Measurements from ENCODE around the gene SPTBN5.
A peak's percentile ranks its signal among the peaks of the same experiment; 100 is the strongest.

The SPTBN5 gene

DNA sequence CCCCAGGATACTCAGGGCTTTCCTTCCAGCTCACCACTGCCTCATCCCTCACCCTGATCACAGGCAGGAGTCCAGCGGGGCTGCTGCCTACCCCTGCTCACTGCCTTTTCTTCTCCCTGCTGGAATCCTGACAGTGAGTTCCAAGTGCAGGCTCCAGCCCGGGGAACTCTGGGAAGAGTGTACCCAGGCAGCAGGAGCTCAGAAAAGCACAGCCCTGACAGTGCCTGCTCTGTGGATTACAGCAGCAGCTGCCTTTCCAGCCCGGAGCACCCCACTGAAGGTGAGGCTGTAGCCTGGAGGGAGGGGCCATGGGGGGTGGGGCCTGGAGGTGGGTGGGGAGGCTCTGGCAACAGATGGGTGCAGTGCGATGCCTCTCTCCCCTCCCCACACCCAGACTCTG, 72.0 kb downstream of the SPTBN5 start:
- DNase-seq, result no peak

DNA sequence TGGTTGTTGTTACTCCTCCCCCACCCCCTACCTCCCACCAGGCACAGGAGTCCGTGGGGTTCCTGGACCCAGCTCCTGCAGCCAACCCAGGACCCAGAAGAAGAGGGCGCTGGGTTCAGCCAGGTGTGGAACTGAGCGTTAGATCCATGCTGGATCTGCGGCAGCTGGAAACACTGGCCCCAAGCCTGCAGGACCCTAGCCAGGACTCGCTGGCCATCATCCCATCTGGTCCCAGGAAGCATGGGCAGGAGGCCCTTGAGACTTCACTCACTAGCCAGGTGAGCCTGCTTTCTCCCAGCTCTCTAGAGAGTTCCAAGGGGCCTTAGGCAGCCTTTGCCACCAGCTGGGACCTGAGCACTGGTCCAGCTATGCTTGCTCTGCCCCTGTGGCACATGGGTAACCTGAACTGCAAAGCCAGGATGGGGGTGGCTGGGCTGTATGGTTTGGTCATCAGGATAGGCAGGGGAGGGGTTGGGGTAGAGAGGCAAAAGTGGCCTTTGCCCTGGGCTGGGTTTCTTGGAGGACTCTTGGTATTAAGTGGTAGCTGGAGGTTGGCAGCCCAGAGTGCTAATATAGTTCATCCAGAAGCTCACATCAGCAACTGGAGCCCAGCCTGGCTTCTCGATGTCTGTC, 72.9 kb downstream of the SPTBN5 start:
- DNase-seq, result no peak

DNA sequence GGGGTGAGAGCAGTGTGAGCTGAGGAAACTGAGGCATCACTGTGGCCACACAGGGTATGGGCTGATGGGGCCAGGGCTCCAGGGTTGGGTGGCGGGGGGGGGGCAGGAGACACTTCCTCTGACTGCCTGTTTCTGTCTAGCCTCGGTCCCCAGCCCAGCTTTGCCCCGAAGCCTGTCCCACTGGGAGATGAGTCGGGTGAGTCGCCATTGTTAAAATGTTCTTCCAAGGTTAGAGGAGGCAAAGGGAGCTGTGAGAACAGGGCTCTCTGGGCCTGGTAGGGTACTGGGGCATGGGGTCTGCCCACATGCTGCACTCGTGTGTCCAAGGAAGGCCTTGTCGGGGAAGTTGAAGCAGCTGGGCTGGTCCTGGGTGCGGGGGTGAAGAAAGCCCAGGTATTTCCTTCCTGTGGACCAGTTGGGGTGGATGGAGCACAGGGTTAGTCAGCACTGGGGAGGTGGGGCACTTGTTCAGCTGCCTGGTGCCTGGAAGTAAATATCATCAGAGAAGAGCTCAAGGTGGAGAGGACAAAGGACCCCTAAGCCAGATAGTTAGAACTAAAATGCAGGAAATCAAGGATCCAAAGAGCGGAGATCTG, 74.3 kb downstream of the SPTBN5 start:
- DNase-seq, result no peak

DNA sequence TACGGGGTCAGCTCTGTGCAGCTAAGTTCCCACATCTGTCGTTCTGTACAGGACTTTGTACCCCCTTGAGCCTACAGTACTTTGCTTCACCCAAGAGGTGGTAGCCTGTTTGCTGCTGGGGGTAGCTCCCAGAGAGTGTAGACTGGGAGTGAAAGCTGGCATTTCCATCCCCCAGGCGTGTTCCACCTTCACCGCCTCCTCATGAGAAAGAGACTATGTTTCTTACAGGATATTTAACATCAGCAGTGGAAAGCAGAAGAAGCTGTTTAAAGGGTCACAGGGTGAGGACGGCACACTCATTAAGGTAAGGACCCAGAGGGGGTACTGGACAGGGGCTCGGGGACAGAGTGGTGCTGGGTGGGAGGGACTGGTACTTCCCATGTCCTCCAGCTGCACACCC, 76.1 kb downstream of the SPTBN5 start:
- no peak for DNase-seq

DNA sequence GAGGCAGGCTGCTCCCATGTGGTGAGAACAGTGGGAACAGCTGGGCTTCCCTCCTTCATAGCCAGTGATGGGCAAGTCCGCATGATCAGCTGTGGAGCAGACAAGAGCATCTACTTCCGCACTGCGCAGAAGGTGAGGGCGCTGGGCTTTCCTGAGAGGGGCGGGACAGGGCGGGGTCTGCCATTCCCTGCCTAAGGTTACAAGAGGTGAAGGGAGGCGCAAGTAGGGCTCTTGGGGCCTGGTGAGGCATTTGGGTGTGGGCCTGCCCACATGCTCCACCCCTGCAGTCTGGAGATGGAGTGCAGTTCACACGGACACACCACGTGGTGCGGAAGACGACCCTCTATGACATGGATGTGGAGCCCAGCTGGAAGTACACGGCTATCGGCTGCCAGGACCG, 76.5 kb downstream of the SPTBN5 start:
- DNase-seq, result no peak

DNA sequence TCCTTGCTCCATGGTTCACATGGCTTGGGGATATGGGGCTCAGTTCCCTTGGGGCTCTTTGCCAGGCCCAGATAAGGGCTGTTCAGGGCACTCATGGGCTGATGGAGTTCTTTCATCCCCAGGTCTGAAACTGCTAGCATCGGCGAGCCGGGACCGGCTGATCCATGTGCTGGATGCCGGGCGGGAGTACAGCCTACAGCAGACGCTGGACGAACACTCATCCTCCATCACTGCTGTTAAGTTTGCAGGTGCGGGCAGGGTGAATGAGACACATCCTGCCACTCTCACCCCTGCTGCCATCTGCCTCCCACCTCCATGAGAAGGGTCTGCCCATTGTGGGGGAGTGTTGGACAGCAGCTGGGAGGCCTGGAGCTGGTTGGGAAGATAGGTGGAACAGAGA, 77.1 kb downstream of the SPTBN5 start:
- DNase-seq, result no peak

DNA sequence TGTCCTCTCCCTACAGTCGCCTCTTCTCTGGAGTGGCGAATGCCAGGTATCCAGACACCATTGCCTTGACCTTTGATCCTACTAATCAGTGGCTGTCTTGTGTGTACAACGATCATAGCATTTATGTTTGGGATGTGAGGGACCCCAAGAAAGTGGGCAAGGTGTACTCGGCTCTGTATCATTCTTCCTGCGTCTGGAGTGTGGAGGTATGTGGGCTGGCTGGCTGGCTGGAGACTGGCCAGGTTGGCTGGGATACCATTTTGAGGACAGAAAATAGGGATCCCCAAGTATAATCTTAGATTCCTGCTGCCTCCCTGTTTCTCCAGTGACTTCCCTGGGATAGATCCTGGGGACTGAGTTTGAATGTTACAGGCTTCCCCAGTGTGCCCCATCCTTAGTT, 79.3 kb downstream of the SPTBN5 start:
- DNase-seq, result no peak

DNA sequence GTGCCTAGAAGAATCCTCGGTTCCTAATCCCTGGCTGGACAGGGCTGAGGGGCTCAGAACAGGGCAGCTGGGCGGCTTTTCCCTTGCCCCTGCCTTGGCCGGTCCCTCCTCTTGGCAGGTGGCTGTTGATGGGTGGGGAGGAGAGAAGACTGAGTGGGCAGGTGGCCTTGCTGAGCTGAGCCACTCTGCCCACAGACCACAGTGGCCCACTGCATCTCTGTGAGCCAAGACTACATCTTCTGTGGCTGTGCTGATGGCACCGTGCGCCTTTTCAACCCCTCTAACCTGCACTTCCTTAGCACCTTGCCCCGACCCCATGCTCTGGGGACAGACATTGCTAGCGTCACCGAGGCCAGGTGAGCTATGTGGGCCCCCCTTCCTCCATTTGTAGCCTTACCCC, 80.4 kb downstream of the SPTBN5 start:
- no peak for DNase-seq

DNA sequence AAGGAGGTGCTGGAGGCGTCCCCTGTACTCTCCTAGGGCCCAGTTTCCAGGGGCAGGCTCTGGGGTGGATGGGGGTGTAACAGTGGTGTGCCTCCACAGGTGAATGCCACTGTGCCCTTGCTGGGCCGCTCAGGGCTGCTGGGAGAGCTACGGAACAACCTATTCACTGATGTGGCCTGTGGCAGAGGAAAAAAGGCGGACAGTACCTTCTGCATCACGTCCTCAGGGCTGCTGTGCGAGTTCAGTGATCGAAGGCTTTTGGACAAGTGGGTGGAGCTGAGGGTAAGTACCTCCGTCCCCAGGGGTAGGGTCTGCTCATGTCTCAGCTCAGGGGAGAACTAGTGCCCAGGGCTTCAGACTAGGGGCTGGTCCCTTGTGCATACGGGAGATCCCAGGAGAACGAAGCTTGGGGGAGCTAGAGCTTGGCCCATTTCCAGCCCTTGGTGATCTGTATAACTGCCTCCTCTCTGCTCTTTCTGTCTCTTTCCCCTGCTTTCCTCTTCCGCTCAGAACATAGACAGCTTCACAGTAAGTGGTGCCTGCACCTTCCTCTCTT, 81.0 kb downstream of the SPTBN5 start:
- no peak for DNase-seq

DNA sequence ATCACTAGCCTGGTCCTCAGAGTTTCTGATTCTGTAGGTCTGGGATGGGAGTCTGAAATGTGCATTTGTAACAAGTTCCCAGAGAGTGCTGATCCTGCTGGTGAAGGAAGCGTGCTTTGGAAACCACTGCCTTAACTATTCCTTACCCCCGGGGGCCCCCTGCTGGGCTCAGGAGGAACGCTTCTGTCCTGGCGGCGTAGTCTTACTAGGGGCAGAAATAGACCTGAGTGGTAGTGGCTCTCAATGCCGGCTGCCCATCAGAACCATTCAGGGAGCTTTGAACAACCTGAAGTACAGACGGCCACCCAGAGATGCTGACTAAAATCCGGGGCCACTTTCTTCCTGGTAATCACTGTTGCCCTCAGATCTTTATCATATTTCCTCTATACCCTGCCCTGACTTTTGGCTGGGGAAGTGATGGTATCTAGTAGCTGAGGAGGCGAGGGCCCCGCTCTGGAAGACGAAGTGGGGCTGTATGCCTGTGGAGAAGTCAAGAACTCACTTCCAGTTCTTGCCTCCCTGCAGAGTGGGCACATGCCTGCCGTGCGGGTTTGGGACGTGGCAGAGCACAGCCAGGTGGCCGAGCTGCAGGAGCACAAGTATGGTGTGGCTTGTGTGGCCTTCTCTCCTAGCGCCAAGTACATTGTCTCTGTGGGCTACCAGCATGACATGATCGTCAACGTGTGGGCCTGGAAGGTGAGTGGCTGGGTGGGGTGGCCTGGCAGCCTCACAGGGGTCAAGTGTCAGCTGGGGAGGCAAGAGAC, 82.2 kb downstream of the SPTBN5 start:
- DNase-seq, result peak; percentile 42

DNA sequence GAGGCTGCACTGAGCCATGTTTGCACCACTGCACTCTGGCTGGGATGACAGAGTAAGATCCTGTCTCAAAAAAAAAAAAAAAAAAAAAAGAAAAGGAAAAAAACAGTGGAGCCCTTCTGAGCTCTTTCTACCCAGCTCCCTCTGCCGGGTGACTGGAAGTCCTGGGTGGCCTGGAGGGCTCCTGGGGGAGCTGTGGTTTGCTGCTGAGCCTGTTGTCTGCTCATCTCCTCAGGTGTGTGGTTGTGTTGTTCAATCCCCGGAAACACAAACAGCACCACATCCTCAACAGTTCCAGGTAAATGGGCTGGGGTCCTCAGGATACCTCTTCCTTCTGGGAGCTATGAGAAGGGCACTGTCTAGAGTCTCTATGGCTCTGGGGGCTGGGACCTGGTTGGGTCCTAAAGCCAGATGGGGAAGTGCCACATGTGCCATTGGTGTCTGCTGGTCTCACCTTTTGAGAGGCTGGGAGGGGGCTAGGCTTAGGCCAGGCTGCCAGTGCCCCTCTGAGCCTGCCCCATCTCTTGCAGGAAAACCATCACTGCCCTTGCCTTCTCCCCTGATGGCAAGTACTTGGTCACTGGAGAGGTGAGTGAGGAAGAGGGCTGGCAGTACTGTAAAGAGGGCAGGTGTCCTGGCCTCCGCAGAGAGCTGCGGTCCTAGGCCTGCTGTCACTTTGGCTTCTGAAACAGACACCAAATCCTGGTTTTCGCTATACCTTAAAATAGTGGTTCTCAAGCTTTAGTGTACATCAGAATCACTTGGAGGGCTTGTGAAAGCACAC, 83.0 kb downstream of the SPTBN5 start:
- no peak for DNase-seq

DNA sequence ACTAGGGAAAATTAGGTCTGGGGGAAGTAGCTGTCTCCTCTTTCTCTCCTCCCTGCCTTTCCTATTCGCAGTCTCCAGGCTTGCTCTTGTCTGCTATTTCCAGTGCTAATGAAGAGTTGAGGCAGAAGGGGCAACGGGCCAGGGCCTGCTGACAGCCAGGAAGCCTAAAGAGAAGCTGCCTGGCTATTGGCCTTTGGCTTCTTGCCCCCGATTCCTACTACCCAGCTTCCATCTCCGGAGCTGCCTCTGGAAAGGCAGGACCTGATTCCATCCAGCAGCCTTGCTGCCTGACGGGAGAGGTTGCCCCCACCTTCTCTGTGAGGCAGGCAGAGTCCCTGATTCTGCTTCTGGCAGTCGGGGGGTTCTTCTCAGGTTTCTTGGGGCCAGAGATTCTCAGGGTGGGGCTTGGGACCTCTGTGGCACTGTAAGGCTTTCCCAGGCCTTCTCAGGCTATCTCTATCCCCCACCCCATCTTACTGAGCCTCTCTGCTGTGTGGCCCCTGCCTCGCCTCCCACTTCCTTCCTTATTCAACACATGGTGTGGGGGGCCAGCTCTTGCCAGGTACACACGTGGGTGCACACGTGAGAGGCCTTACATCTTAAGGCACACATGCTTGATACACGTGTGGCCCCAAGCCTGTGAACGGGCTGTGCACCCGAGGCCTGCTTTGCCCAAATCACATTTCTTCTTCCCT, 84.2 kb downstream of the SPTBN5 start:
- no peak for DNase-seq

DNA sequence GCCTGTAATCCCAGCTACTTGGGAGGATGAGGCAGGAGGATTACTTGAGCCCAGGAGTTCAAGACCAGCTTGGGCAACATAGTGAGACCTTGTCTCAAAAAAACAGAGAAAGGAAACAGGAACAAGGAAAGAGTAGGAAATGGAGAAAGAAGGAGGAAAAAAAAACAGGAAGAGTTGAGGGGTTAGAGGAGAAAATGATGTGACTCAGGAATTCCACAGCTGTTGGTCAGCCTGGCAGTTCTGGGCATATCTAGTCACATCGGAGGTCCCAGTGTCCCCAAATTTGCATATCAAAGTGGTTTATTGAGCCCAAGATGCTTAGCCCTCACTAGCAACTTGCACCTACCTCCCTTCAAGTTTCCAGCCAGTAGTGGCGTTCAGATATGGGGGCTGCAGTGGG, 84.7 kb downstream of the SPTBN5 start:
- no peak for DNase-seq

DNA sequence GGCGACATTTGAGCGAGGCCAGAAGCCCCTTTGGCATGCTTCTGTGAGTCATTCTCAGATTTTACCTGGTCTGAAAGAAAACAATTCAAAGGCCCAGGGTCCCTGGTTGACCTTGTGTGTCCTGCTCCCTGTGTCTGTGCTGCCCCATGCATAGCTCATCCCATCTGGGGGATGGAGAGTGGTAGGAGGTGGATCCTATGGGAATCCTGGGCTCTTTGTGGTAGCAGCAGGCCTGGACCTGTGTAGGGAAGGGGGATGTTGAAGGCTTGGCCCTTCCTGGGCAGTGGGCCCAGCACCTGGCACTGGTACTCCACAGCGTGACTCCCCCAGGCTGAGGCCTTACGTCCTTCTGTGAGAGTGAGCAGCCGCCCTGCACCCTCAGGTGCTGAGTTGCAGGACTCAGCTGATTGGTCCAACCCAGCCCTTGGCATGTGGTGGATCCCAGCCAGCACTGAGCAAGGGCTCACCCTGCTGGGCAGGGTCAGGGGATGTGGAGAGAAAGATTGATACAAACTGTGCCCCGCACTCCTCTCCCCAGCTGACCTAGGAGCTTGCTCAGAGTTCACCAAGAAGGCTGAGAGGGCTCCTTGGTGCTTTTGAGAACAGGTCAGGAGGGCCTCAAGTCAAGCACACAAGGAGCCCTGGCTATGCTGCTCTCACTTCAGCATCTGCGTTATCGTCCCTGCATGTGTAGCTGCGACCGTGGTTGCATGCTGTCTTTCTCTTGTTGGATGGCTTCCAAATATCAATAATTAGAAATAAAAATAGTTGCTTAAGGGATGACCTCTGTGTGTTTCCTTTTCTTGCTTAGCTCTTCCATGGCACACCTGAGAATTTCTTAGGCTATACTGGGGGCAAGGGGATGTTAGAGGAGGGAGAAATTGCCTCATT, 87.3 kb downstream of the SPTBN5 start:
- DNase-seq, result peak; percentile 4

DNA sequence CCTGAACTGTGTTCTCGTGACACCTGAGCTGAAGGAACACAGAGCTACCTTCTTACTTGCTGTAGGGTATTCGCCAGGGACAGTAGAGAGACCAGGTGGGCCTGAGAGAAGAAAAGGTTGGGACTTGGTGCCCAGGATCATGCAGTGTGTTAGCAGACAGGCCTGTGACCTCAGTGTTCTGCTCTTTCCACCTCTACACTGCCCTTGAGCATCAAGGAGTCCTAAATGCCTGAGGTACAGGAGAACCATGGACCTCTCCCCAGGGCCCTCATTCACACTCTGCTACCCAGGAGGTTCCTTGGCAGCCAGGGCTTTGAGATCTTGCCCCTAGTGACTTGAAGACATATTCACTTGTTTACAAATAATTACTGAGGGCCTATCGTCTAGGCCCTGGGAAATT, 88.1 kb downstream of the SPTBN5 start:
- no peak for DNase-seq

DNA sequence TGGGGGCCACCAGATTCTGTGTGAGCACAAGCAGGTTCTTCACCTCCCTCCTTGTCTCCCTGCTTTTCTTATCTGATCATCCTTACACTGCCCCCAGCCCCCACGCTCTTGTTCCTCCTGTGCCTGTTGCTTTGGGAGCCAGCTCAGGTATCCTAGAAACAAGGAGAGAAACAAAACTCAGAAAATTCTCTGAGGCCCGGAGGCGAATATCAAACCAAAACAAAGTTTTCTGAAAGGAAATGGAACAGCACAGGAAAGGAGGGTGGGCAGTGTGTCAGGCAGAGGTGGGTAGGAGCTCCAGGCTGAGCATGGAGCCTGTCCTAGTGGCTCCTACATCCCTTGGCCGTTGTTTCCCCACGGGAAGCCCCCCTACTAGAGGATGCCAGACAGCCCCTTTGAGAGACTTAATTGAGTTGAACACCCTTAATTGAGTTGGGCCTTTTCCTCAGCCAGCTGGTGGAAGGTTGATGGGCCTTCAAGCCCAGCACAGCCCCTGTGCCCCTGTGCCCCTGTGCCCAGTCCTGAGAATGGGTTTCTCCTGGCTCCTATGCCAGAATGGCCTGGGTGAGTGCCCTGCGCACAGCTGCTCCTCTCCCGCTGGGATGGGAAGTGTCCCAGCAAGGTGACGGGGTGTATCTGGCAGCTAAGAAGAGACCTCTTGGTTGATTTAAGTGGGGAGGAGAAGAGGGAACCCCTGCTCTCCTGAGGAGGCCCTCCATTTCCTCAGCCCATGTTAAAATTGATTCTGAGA, 88.8 kb downstream of the SPTBN5 start:
- DNase-seq, result no peak

DNA sequence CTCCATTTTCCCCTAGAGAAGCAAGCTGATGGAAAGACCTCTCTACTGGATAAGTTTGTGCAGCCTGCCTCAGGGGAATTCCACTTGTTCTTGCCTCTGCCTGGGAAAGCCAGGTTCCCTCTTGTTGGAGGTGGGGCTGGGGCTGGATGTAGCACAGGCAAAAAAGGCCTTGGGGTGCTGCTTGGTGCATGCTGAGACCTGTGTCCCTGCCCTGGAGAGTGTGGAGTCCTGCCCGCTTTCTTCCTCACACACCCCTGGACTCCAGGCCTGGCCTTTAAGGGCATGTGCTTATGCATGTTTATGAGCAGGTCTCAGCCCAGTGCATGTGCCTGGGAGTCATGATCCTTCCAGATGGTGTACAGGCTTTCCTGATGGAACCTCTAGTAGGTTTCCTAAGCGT, 89.5 kb downstream of the SPTBN5 start:
- DNase-seq, result no peak

DNA sequence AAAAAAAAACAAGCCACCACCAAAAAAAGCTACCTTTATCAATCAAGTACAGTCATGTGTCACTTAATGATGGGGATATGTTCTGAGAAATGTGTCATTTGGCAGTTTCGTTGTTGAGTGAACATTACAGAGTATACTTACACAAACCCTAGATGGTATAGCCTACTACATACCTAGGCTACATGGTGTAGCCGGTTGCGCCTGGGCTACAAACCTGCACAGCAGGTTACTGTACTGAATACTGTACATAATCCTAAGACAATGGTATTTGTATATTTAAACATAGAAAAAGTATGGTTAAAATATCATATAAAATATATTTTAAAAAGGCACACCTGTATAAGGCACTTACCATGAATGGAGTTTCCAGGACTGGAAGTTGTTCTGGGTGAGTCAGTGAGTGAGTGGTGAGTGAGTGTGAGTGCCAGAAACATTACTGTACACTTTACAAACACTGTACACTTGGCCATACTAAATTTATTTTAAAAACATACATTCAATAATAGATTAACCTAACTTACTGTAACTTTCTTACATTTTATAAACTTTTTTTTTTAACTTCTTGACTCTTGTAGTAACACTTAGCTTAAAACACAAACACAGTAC, 91.9 kb downstream of the SPTBN5 start:
- no peak for DNase-seq

DNA sequence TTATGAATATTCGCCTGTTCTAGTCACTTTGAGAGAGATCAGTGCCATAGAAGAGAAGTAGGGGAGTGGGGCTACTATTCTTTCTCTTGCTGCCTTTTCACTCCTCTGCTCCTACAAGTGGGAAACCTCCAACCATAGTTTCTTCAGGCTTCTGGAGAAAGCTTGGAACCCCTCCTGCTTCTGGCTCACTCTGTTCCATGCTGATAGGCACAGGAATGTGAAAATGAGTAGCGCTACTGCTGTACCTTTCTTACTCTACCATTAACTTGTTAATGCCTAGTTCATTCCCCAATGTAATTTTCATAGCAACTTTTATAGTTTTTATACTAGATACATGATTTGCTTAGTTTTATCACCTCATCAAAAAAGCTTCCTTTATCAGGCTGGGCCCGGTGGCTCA, 92.7 kb downstream of the SPTBN5 start:
- no peak for DNase-seq

DNA sequence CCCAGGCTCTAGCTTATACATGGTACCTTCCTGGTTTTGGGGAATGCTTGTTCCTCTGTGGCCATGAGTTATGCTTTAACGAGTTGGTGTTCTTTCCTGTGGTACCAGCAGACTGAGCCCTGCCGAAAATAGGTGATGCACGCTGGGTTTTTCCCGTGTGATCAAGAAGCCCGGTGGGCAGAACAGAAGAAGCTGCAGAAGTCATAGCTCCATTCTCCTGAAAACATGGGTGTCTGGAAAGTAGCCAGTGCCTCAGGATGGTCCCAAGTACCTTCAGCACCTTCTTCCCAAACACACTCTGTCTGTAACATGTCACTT, 94.4 kb downstream of the SPTBN5 start:
- DNase-seq, result no peak

Data from NCI-H69 (cell line).